Endodermal cell (in vitro differentiated cells): Measurements from ENCODE around the gene DAPK1. TPM values are rescaled to one million over a fixed set of nuclear protein-coding genes. Genes with fewer than 3 reads are reported as not detected.

Experiments used
- DNase-seq: peaks from one replicate; pipeline ENCODE4 v3.0.0-alpha.2; 2017
- H3K27ac ChIP-seq: 2 replicates; pipeline ENCODE4 v1.5.1; 2013; ENCODE audit warnings: mild to moderate bottlenecking, low read depth, low read length, moderate library complexity
- H3K27me3 ChIP-seq: 2 replicates; pipeline ENCODE4 v1.6.1; 2013; ENCODE audit warnings: mild to moderate bottlenecking, low read length, moderate library complexity; ENCODE audit not compliant: insufficient read depth, control insufficient read depth, poor library complexity, severe bottlenecking
- H3K36me3 ChIP-seq: 2 replicates; pipeline ENCODE4 v1.7.0; 2013; ENCODE audit warnings: mild to moderate bottlenecking, low read length, moderate library complexity; ENCODE audit not compliant: control insufficient read depth, insufficient read depth
- H3K4me1 ChIP-seq: one replicate; pipeline ENCODE4 v1.7.0; 2013; ENCODE audit warnings: low read length; ENCODE audit not compliant: control insufficient read depth, insufficient read depth
- H3K4me3 ChIP-seq: 2 replicates; pipeline ENCODE4 v1.5.1; 2013; ENCODE audit warnings: mild to moderate bottlenecking, low read length, moderate library complexity
- H3K9ac ChIP-seq: 2 replicates; pipeline ENCODE4 v1.6.1; 2013; ENCODE audit warnings: mild to moderate bottlenecking, low read length, moderate library complexity; ENCODE audit not compliant: poor library complexity, severe bottlenecking; ENCODE audit errors: extremely low read depth
- H3K9me3 ChIP-seq: 2 replicates; pipeline ENCODE4 v1.6.1; 2013; ENCODE audit warnings: mild to moderate bottlenecking, low read length, moderate library complexity; ENCODE audit not compliant: control insufficient read depth
- H3K27ac Mint-ChIP-seq: 2 replicates; pipeline ENCODE4 v1.8.0; 2020; ENCODE audit warnings: mixed read lengths
- H3K27me3 Mint-ChIP-seq: 2 replicates; pipeline ENCODE4 v1.8.0; 2021; ENCODE audit warnings: mild to moderate bottlenecking, mixed read lengths; ENCODE audit not compliant: insufficient read depth
- H3K36me3 Mint-ChIP-seq: 2 replicates; pipeline ENCODE4 v1.8.0; 2020; ENCODE audit warnings: low read depth, mixed read lengths
- H3K4me1 Mint-ChIP-seq: 2 replicates; pipeline ENCODE4 v1.8.0; 2020; ENCODE audit warnings: mixed read lengths
- H3K4me3 Mint-ChIP-seq: 2 replicates; pipeline ENCODE4 v1.8.0; 2020; ENCODE audit warnings: mild to moderate bottlenecking, moderate library complexity, mixed read lengths
- H3K9me3 Mint-ChIP-seq: 2 replicates; pipeline ENCODE4 v1.8.0; 2020; ENCODE audit warnings: mild to moderate bottlenecking, mixed read lengths
- WGBS, 2 experiments: methylation state at CpG; one replicate each; pipeline versions ENCODE4 v1.1.5 to v1.1.7; 2013; ENCODE audit warnings: missing lambda C conversion rate in 2 of 2, mixed read lengths in 1 of 2; ENCODE audit not compliant: insufficient coverage in 1 of 2, insufficient read length in 1 of 2; 5-methylcytosine and 5-hydroxymethylcytosine counted together
- total RNA-seq, 2 donors: library from RNA; stranded (reverse); fragmentation: NEBNext Ultra II Directional in 1 of 2; extraction: Animal tissue kit (Norgen Biotek cat#: 25700) in 1 of 2; gene quantifications; 2 replicates in 1 of 2; 3 replicates in 1 of 2; pipeline ENCODE4 v1.2.1, GENCODE V29; 2021
- TF ChIP-seq, protein P1 (sequence below): fragments of 200-600 bp; sonication (generic); conservative IDR thresholded peaks from 2 replicates; pipeline ENCODE4 v1.5.0; 2021; ENCODE audit warnings: antibody characterized with exemption, mild to moderate bottlenecking

The DAPK1 gene
- total RNA-seq, 2 donors from 2014 or later = 117 to 139 TPM

DNA sequence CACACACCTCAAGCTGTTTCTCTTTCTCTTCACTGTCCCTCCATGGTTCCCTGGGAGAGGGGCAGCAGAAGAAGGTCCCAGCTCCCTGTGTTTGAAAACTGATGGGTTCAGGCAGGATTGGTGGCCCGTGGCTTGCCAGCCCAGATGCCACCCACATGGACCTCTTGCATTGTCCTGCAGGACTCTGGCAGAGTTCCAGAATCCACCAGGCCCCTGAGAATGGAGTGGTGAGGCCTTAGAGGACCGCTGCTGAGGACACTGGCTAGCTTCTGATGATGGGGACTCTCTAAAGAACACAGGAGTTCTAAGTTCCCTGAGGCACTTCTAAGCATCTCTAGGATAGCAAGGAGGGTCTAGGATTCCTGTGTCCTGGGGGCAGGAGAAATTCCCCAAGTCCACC lies 253.1 kb downstream of the DAPK1 start:
- Histone ChIP-seq H3K4me3 (no peak overlapping the region), H3K4me1 (no peaks in the 10 kb centered on the region), H3K9me3 (peaks cover 11% of the 10 kb centered on the region), H3K36me3 (no peaks in the 10 kb centered on the region), H3K9ac (no peak overlapping the region), H3K27ac (no peak overlapping the region), H3K27me3 (no peaks in the 10 kb centered on the region)
- Mint-ChIP-seq H3K36me3 (no peaks in the 10 kb centered on the region), H3K9me3 (peaks cover 7% of the 10 kb centered on the region), H3K4me3 (no peak overlapping the region), H3K27me3 (no peaks in the 10 kb centered on the region), H3K4me1 (no peaks in the 10 kb centered on the region), H3K27ac (no peak overlapping the region)
- 71 to 100% methylated on average over 1 to 2 of the region's 2 CpGs for WGBS, 2 experiments
- TF ChIP-seq, protein P1, sequence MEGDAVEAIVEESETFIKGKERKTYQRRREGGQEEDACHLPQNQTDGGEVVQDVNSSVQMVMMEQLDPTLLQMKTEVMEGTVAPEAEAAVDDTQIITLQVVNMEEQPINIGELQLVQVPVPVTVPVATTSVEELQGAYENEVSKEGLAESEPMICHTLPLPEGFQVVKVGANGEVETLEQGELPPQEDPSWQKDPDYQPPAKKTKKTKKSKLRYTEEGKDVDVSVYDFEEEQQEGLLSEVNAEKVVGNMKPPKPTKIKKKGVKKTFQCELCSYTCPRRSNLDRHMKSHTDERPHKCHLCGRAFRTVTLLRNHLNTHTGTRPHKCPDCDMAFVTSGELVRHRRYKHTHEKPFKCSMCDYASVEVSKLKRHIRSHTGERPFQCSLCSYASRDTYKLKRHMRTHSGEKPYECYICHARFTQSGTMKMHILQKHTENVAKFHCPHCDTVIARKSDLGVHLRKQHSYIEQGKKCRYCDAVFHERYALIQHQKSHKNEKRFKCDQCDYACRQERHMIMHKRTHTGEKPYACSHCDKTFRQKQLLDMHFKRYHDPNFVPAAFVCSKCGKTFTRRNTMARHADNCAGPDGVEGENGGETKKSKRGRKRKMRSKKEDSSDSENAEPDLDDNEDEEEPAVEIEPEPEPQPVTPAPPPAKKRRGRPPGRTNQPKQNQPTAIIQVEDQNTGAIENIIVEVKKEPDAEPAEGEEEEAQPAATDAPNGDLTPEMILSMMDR = no peak
- no peak for DNase-seq

DNA sequence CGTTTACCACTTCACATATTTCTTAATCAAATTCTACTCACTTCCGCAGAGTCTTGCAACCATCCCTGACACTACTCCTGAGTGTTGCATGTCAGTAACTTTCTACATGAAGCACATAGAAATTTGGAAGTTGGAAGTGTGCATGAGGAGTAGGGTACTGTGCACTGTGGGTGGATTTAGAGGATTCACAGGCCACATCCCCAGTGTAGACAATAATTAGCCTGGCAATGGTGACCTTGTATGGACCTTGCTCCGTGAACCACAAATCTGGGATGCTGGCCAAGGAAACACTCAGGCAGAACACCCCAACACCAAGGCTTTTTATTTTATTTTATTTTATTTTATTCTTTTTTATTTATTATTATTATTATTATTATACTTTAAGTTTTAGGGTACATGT lies 253.8 kb downstream of the DAPK1 start:
- Histone ChIP-seq H3K4me3 (no peak overlapping the region), H3K27me3 (no peaks in the 10 kb centered on the region), H3K9me3 (peaks cover 11% of the 10 kb centered on the region), H3K36me3 (no peaks in the 10 kb centered on the region), H3K27ac (no peak overlapping the region), H3K4me1 (no peaks in the 10 kb centered on the region), H3K9ac (no peak overlapping the region)
- no peak overlapping the region for H3K4me3 Mint-ChIP-seq
- peaks cover 7% of the 10 kb centered on the region for H3K9me3 Mint-ChIP-seq
- 95 to 100% methylated on average over 1 to 3 of the region's 3 CpGs for WGBS, 2 experiments
- H3K36me3 Mint-ChIP-seq = no peaks in the 10 kb centered on the region
- no peaks in the 10 kb centered on the region for H3K27me3 Mint-ChIP-seq
- DNase-seq = no peak
- TF ChIP-seq, protein P1 = no peak
- no peak overlapping the region for H3K27ac Mint-ChIP-seq
- no peaks in the 10 kb centered on the region for H3K4me1 Mint-ChIP-seq

DNA sequence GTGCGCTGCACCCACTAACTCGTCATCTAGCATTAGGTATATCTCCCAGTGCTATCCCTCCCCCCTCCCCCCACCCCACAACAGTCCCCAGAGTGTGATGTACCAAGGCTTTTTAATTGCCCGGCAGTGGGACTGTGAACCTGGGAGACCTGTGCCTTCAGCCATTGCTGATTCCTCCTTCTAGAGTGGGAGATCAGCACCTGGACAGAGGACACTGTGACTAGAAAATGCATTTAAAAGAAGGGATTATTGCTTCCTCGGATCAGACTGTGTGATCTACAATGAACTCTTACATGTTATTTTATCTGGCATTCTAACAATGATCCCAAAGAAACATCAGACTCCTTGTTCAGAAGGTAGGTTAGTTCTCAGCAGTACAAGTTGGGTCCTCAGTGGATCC lies 254.2 kb downstream of the DAPK1 start:
- Histone ChIP-seq H3K4me3 (no peak overlapping the region), H3K36me3 (no peaks in the 10 kb centered on the region), H3K9ac (no peak overlapping the region), H3K27me3 (no peaks in the 10 kb centered on the region), H3K27ac (no peak overlapping the region), H3K9me3 (peaks cover 11% of the 10 kb centered on the region), H3K4me1 (no peaks in the 10 kb centered on the region)
- H3K9me3 Mint-ChIP-seq = peaks cover 7% of the 10 kb centered on the region
- no peaks in the 10 kb centered on the region for H3K27me3 Mint-ChIP-seq
- H3K4me1 Mint-ChIP-seq = peaks cover 3% of the 10 kb centered on the region
- no peak for DNase-seq
- no peak overlapping the region for H3K4me3 Mint-ChIP-seq
- no peak overlapping the region for H3K27ac Mint-ChIP-seq
- WGBS, 2 experiments = 94 to 100% methylated on average over 1 to 4 of the region's 4 CpGs
- TF ChIP-seq, protein P1 = no peak
- H3K36me3 Mint-ChIP-seq = no peaks in the 10 kb centered on the region
